Iris pigment epithelial cell (primary cell): Measurements from ENCODE around the gene TMEM131.
A peak's percentile ranks its signal among the peaks of the same experiment; 100 is the strongest.

Experiments
- DNase-seq: peaks from one replicate; pipeline ENCODE4 v3.0.0-alpha.2; 2011; ENCODE audit warnings: low read depth

The TMEM131 gene

GRCh38 chr2:97760480-97761049 is 235.2 kb downstream of the TMEM131 start:
- no peak for DNase-seq

GRCh38 chr2:97759727-97760407 is 235.9 kb downstream of the TMEM131 start:
- DNase-seq: no peak

GRCh38 chr2:97758131-97758705 is 237.5 kb downstream of the TMEM131 start:
- DNase-seq: no peak

GRCh38 chr2:97757062-97757461 is 238.7 kb downstream of the TMEM131 start:
- DNase-seq: no peak

GRCh38 chr2:97755491-97755890 is 240.3 kb downstream of the TMEM131 start:
- no peak for DNase-seq

GRCh38 chr2:97754690-97755346 is 240.9 kb downstream of the TMEM131 start:
- DNase-seq: no peak

- DNase-seq: peak; percentile 68
Observed at GRCh38 chr2:97752342-97753334, 243.1 kb downstream of the TMEM131 start.

GRCh38 chr2:97751752-97752151 is 244.0 kb downstream of the TMEM131 start:
- DNase-seq: peak; percentile 69

GRCh38 chr2:97750017-97750416 is 245.7 kb downstream of the TMEM131 start:
- DNase-seq: no peak

GRCh38 chr2:97749581-97749980 is 246.2 kb downstream of the TMEM131 start:
- DNase-seq: no peak

- no peak for DNase-seq
Observed at GRCh38 chr2:97747716-97748115, 248.0 kb downstream of the TMEM131 start.

GRCh38 chr2:97747285-97747684 is 248.5 kb downstream of the TMEM131 start:
- DNase-seq: no peak

GRCh38 chr2:97745474-97746174 is 250.1 kb downstream of the TMEM131 start:
- DNase-seq: no peak

- DNase-seq: peak; percentile 12
Observed at GRCh38 chr2:97743913-97744312, 251.8 kb downstream of the TMEM131 start.

GRCh38 chr2:97742381-97742847 is 253.3 kb downstream of the TMEM131 start:
- DNase-seq: peak; percentile 25

- DNase-seq: no peak
Observed at GRCh38 chr2:97741686-97742085, 254.1 kb downstream of the TMEM131 start.

- no peak for DNase-seq
Observed at GRCh38 chr2:97741251-97741650, 254.5 kb downstream of the TMEM131 start.

GRCh38 chr2:97740590-97741182 is 255.1 kb downstream of the TMEM131 start:
- no peak for DNase-seq

GRCh38 chr2:97739893-97740245 is 255.9 kb downstream of the TMEM131 start:
- DNase-seq: no peak

- DNase-seq: no peak
Observed at GRCh38 chr2:97739020-97739892, 256.5 kb downstream of the TMEM131 start.
